DND-41 (cell line): Measurements from ENCODE around the gene HBG1.

Source experiments
- ATAC-seq: fragments of 200-7000 bp; cut with Tn5 transposase; 3 replicates; pipeline ENCODE4 v1.9.1; 2021; ENCODE audit warnings: low read depth; ENCODE audit not compliant: insufficient read depth
- DNase-seq: peaks from one replicate; pipeline ENCODE4 v3.0.0-alpha.2; 2020
- H2AFZ ChIP-seq: 2 replicates; pipeline ENCODE4 v1.6.0; 2012; ENCODE audit warnings: low read depth, low read length
- H3K27ac ChIP-seq: 2 replicates; pipeline ENCODE4 v1.5.1; 2012; ENCODE audit warnings: low read length, inconsistent platforms
- H3K27me3 ChIP-seq: fragments of 200-600 bp; sonication (generic); 2 replicates; pipeline ENCODE4 v1.6.0; 2012; ENCODE audit warnings: low read length, mild to moderate bottlenecking, inconsistent platforms; ENCODE audit not compliant: insufficient read depth, poor library complexity
- H3K36me3 ChIP-seq: 2 replicates; pipeline ENCODE4 v1.5.1; 2012; ENCODE audit warnings: low read length, inconsistent platforms; ENCODE audit not compliant: insufficient read depth
- H3K4me1 ChIP-seq: 2 replicates; pipeline ENCODE4 v1.5.1; 2012; ENCODE audit warnings: mild to moderate bottlenecking, low read length; ENCODE audit not compliant: insufficient read depth
- H3K4me2 ChIP-seq: 2 replicates; pipeline ENCODE4 v1.6.0; 2012; ENCODE audit warnings: mild to moderate bottlenecking, moderate library complexity, low read length, inconsistent platforms; ENCODE audit not compliant: insufficient read depth
- H3K4me3 ChIP-seq, 2 experiments: fragments of 200-600 bp in 1 of 2; shearing (Covaris generic) in 1 of 2; 2 replicates each; pipeline ENCODE4 v1.5.1; 2012 to 2016; ENCODE audit warnings: inconsistent platforms in 2 of 2, low read length in 2 of 2, mild to moderate bottlenecking in 2 of 2, low read depth in 1 of 2, moderate library complexity in 1 of 2
- H3K79me2 ChIP-seq: 2 replicates; pipeline ENCODE4 v1.6.0; 2012; ENCODE audit warnings: low read length, inconsistent platforms; ENCODE audit not compliant: insufficient read depth
- H3K9ac ChIP-seq: 2 replicates; pipeline ENCODE4 v1.6.0; 2012; ENCODE audit warnings: low read depth, mild to moderate bottlenecking, inconsistent platforms, low read length, moderate library complexity
- H3K9me3 ChIP-seq: 2 replicates; pipeline ENCODE4 v1.5.1; 2012; ENCODE audit warnings: low read length, moderate library complexity, mild to moderate bottlenecking, inconsistent platforms; ENCODE audit not compliant: insufficient read depth, severe bottlenecking
- H4K20me1 ChIP-seq: 2 replicates; pipeline ENCODE4 v1.6.0; 2012; ENCODE audit warnings: low read length; ENCODE audit not compliant: insufficient read depth
- EZH2 ChIP-seq: IDR thresholded peaks from 3 replicates; pipeline ENCODE4 v1.6.1; 2012; ENCODE audit warnings: borderline replicate concordance, low read depth, mild to moderate bottlenecking, moderate library complexity, low read length, inconsistent platforms; ENCODE audit not compliant: severe bottlenecking
- TF ChIP-seq, protein P1 (sequence below): IDR thresholded peaks from 2 replicates; pipeline ENCODE4 v1.5.1; 2012; ENCODE audit warnings: borderline replicate concordance, low read length, moderate library complexity, mild to moderate bottlenecking; ENCODE audit not compliant: poor library complexity, severe bottlenecking; ENCODE audit errors: extremely low read depth

Gene HBG1

DNA sequence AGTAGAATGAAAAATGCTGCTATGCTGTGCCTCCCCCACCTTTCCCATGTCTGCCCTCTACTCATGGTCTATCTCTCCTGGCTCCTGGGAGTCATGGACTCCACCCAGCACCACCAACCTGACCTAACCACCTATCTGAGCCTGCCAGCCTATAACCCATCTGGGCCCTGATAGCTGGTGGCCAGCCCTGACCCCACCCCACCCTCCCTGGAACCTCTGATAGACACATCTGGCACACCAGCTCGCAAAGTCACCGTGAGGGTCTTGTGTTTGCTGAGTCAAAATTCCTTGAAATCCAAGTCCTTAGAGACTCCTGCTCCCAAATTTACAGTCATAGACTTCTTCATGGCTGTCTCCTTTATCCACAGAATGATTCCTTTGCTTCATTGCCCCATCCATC, 35.0 kb upstream of the HBG1 start:
- Histone ChIP-seq H3K79me2 (no peaks in the 10 kb centered on the region), H2AFZ (no peak overlapping the region), H4K20me1 (no peaks in the 10 kb centered on the region), H3K9ac (no peak overlapping the region), H3K27ac (no peak overlapping the region), H3K4me2 (no peak overlapping the region), H3K36me3 (no peaks in the 10 kb centered on the region), H3K4me3 (no peak overlapping the region), H3K4me1 (no peaks in the 10 kb centered on the region), H3K27me3 (no peaks in the 10 kb centered on the region), H3K9me3 (no peaks in the 10 kb centered on the region)
- ATAC-seq = no peak
- DNase-seq = no peak
- TF ChIP-seq EZH2 = no peak
- TF ChIP-seq, protein P1, sequence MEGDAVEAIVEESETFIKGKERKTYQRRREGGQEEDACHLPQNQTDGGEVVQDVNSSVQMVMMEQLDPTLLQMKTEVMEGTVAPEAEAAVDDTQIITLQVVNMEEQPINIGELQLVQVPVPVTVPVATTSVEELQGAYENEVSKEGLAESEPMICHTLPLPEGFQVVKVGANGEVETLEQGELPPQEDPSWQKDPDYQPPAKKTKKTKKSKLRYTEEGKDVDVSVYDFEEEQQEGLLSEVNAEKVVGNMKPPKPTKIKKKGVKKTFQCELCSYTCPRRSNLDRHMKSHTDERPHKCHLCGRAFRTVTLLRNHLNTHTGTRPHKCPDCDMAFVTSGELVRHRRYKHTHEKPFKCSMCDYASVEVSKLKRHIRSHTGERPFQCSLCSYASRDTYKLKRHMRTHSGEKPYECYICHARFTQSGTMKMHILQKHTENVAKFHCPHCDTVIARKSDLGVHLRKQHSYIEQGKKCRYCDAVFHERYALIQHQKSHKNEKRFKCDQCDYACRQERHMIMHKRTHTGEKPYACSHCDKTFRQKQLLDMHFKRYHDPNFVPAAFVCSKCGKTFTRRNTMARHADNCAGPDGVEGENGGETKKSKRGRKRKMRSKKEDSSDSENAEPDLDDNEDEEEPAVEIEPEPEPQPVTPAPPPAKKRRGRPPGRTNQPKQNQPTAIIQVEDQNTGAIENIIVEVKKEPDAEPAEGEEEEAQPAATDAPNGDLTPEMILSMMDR = no peak

DNA sequence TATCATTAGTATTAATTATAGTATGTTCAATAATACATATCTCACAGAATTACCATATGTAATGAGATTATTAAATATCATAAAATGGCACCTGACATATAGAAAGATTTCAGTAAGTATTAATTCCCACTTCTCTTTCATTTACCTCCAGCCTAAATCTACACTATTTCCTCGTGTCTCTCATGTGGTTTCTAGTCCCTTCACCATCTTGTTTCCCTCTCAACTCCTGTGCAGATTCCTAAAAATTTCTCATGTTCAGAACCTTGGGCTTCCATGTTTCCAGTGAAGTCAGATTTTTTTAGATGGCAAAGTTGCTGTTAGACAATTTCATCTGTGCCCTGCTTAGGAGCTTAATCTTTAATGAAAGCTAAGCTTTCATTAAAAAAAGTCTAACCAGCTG, 34.2 kb upstream of the HBG1 start:
- H3K4me1 ChIP-seq = no peaks in the 10 kb centered on the region
- no peak overlapping the region for H3K4me3 ChIP-seq
- ATAC-seq = no peak
- H3K36me3 ChIP-seq = no peaks in the 10 kb centered on the region
- no peaks in the 10 kb centered on the region for H3K27me3 ChIP-seq
- no peaks in the 10 kb centered on the region for H3K79me2 ChIP-seq
- no peak overlapping the region for H2AFZ ChIP-seq
- no peaks in the 10 kb centered on the region for H4K20me1 ChIP-seq
- TF ChIP-seq, protein P1 = no peak
- no peak for TF ChIP-seq EZH2
- no peak overlapping the region for H3K9ac ChIP-seq
- DNase-seq = no peak
- no peak overlapping the region for H3K4me2 ChIP-seq
- H3K27ac ChIP-seq = no peak overlapping the region
- H3K9me3 ChIP-seq = no peaks in the 10 kb centered on the region

DNA sequence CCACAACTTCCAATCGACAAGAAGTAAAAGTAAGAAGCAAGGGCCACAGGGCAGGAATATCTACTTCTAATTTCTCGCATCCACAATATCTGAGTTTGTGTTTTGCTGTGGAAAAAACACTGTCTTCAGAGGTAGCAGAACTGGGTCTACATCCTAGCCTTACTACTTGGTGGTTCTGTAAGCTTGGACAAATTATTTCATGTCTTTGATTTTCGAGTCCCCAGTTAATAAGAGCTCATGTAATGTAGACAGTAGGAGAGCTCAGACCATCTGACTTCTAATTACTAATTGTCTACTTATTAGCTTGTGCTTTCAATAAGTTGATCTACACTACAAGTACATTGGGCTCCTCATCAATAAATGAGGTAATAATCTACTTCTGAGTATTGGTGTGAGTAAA, 33.4 kb upstream of the HBG1 start:
- no peaks in the 10 kb centered on the region for H3K79me2 ChIP-seq

DNA sequence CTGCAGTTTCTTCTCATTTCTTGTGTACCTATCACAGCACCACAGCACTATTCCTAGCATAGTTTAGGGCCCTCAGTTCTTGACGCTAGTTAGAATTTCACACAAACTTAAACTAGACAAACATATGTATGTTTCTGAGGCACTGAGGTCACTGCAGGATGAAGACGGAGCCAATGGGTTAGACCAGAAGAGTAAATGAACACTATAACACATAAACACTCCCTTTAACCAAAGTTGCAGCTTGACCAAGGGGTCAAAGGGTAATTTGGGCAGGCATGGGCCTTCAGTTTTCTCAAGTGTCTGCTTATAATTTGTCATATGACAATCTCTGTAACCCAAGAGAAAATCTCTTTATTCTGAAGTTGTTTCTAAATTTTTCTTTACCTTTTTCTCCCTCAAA, 33.0 kb upstream of the HBG1 start:
- DNase-seq = no peak
- Histone ChIP-seq H3K27me3 (no peaks in the 10 kb centered on the region), H3K27ac (no peak overlapping the region), H3K9ac (no peak overlapping the region), H3K79me2 (no peaks in the 10 kb centered on the region), H3K36me3 (no peaks in the 10 kb centered on the region), H4K20me1 (no peaks in the 10 kb centered on the region), H3K4me1 (no peaks in the 10 kb centered on the region), H3K4me2 (no peak overlapping the region), H3K4me3 (no peak overlapping the region), H3K9me3 (no peaks in the 10 kb centered on the region), H2AFZ (no peak overlapping the region)
- ATAC-seq = no peak
- TF ChIP-seq, protein P1 = no peak
- TF ChIP-seq EZH2 = no peak

More for the DNA sequence above, 33.4 kb upstream of the HBG1 start:
- no peak overlapping the region for H2AFZ ChIP-seq
- H3K27ac ChIP-seq = no peak overlapping the region
- H3K4me1 ChIP-seq = no peaks in the 10 kb centered on the region
- no peak overlapping the region for H3K4me2 ChIP-seq
- no peak overlapping the region for H3K4me3 ChIP-seq
- no peaks in the 10 kb centered on the region for H3K9me3 ChIP-seq
- TF ChIP-seq, protein P1 = no peak
- no peak for TF ChIP-seq EZH2
- ATAC-seq = no peak
- H3K36me3 ChIP-seq = no peaks in the 10 kb centered on the region
- H4K20me1 ChIP-seq = no peaks in the 10 kb centered on the region
- H3K27me3 ChIP-seq = no peaks in the 10 kb centered on the region
- DNase-seq = no peak
- H3K9ac ChIP-seq = no peak overlapping the region
